SH-SY5Y (cell line): Measurements from ENCODE around the gene FBXL7.

ENCODE experiments used
- GATA2 ChIP-seq: IDR thresholded peaks from 2 replicates; pipeline ENCODE4 v1.6.1; 2011; ENCODE audit warnings: mild to moderate bottlenecking, low read depth, low read length
- GATA3 ChIP-seq: IDR thresholded peaks from 2 replicates; pipeline ENCODE4 v1.6.1; 2011; ENCODE audit warnings: low read depth, mild to moderate bottlenecking, low read length, moderate library complexity

DNA sequence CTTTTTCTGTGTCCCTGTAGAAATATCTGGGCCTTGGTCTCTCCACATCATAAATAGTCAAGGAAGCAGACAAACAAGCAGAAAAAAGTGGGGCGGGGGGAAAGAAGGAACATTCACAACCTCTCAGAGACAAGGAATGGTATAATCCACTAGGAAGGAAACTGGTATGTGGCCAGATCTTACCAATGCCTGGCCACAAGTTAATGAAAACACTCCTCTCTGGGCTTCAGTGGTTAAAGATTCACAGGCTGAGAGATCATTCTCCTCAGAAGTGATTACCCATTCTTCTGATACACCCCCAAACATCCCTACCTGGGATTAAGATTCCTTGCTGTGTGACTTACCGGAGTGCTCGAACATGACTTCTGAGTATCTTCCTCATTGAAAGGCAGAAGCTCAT lies 389.0 kb downstream of the FBXL7 start:
- TF ChIP-seq GATA2, result no peak
- no peak for TF ChIP-seq GATA3
